Tibial nerve (tissue), 3 donors: ENCODE measurements around the gene DCAF16.

Experiments used
- POLR2A ChIP-seq, 2 donors: fragments of 450-650 bp; IDR thresholded peaks; one replicate each; pipeline ENCODE4 v1.6.1; 2017; ENCODE audit warnings: antibody characterized with exemption in 2 of 2, mild to moderate bottlenecking in 2 of 2, moderate library complexity in 2 of 2
- TF ChIP-seq, protein P1 (sequence below), 5 experiments: fragments of 200-600 bp in 3 of 5; fragments of 450-650 bp in 2 of 5; sonication (generic) in 3 of 5; IDR thresholded peaks; one replicate each; pipeline ENCODE4 v1.5.1; 2016 to 2019; ENCODE audit warnings: antibody characterized with exemption in 5 of 5, mild to moderate bottlenecking in 3 of 5, moderate library complexity in 2 of 5

DNA sequence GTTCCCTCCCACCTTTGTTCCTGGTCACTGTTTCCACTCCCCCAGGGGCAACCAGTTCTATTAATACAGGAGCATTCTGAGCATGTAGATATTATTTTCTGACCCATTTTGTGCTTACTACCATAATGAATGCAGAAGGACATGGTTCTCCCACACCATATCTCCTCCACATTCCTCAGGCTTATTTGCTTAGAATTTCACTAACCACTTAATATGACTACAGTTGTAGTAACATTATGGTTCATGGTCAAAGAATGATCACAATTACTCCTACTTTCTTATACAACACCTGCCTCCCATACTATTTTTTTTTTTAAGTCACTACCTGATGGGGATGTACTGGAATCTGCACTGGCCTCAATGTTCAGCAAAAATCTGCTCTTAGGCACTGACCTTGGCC lies 21.6 kb downstream of the DCAF16 start:
- TF ChIP-seq, protein P1, sequence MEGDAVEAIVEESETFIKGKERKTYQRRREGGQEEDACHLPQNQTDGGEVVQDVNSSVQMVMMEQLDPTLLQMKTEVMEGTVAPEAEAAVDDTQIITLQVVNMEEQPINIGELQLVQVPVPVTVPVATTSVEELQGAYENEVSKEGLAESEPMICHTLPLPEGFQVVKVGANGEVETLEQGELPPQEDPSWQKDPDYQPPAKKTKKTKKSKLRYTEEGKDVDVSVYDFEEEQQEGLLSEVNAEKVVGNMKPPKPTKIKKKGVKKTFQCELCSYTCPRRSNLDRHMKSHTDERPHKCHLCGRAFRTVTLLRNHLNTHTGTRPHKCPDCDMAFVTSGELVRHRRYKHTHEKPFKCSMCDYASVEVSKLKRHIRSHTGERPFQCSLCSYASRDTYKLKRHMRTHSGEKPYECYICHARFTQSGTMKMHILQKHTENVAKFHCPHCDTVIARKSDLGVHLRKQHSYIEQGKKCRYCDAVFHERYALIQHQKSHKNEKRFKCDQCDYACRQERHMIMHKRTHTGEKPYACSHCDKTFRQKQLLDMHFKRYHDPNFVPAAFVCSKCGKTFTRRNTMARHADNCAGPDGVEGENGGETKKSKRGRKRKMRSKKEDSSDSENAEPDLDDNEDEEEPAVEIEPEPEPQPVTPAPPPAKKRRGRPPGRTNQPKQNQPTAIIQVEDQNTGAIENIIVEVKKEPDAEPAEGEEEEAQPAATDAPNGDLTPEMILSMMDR (IDR thresholded peaks at IDR 0.05), result no peak
- TF ChIP-seq POLR2A (IDR thresholded peaks at IDR 0.05), result no peak
